K562 (cell line): ENCODE measurements around the gene BTG2. TPM values are rescaled to one million over a fixed set of nuclear protein-coding genes. Genes with fewer than 3 reads are reported as not detected.
A peak's percentile ranks its signal among the peaks of the same experiment; 100 is the strongest.

Experiments used
- BCOR ChIP-seq: fragments of 450-650 bp; IDR thresholded peaks from 2 replicates; pipeline ENCODE4 v1.6.1; 2016
- BRD4 ChIP-seq: fragments of 200-600 bp; sonication (generic); IDR thresholded peaks from 2 replicates; pipeline ENCODE4 v1.6.1; 2017; ENCODE audit warnings: inconsistent platforms
- HEY1 ChIP-seq: fragments of 250-450 bp; sonication (Bioruptor Pico); IDR thresholded peaks from 2 replicates; pipeline ENCODE4 v1.5.0; 2020; ENCODE audit warnings: mild to moderate bottlenecking, moderate library complexity, borderline replicate concordance
- MBD2 ChIP-seq: sonication (generic); IDR thresholded peaks from 2 replicates; pipeline ENCODE4 v1.6.1; 2016; ENCODE audit warnings: low read depth, borderline replicate concordance
- MYBL2 ChIP-seq, 2 experiments: fragments of 450-650 bp in 1 of 2; sonication (generic) in 1 of 2; formaldehyde crosslinking in 1 of 2; IDR thresholded peaks; 2 replicates each; pipeline versions ENCODE4 v1.6.1 to v1.8.1; 2017 to 2022; ENCODE audit warnings: borderline replicate concordance in 1 of 2, inconsistent platforms in 1 of 2, low read depth in 1 of 2, mild to moderate bottlenecking in 1 of 2, missing genetic modification reagents in 1 of 2, moderate library complexity in 1 of 2
- NFIC ChIP-seq: fragments of 450-650 bp; IDR thresholded peaks from 2 replicates; pipeline ENCODE4 v1.6.1; 2017; ENCODE audit warnings: mild to moderate bottlenecking, inconsistent platforms
- PHF8 ChIP-seq: fragments of 200-600 bp; sonication (generic); IDR thresholded peaks from 2 replicates; pipeline ENCODE4 v1.6.1; 2012; ENCODE audit warnings: mixed run types, mild to moderate bottlenecking, inconsistent platforms, low read length, moderate library complexity, borderline replicate concordance
- ZBTB12 ChIP-seq: fragments of 250-450 bp; sonication (Bioruptor Pico); IDR thresholded peaks from 2 replicates; pipeline ENCODE4 v1.4.0; 2020
- ZNF23 ChIP-seq: fragments of 250-450 bp; sonication (Bioruptor Pico); IDR thresholded peaks from 2 replicates; pipeline ENCODE4 v1.4.0; 2020; ENCODE audit warnings: mild to moderate bottlenecking
- ZNF407 ChIP-seq: fragments of 450-650 bp; IDR thresholded peaks from 2 replicates; pipeline ENCODE4 v1.6.1; 2016; ENCODE audit warnings: low read depth
- ZNF444 ChIP-seq: fragments of 250-450 bp; sonication (Bioruptor Pico); IDR thresholded peaks from 2 replicates; pipeline ENCODE4 v1.4.0; 2020; ENCODE audit warnings: mild to moderate bottlenecking, moderate library complexity
- ZNF57 ChIP-seq: fragments of 450-650 bp; formaldehyde crosslinking; IDR thresholded peaks from 2 replicates; pipeline ENCODE4 v1.4.0; 2020; ENCODE audit warnings: mild to moderate bottlenecking, moderate library complexity
- polyA plus RNA-seq, 8 experiments: library from polyadenylated mRNA; depleted of rRNA in 4 of 8; stranded (reverse) in 5 of 8; unstranded in 3 of 8; fragments of >200 nt; fragmentation: Nextera tagmentation in 2 of 8; fragmentation: Illumina TruSeq in 1 of 8; extraction: Ambion mirVana in 2 of 8; extraction: Trizol in 1 of 8; gene quantifications; 2 replicates each; pipeline versions ENCODE4 v1.2.1 to v1.2.3, GENCODE V29; 2011 to 2014; ENCODE audit warnings: inconsistent platforms in 1 of 8, missing spikeins in 1 of 8
- total RNA-seq, 7 experiments: library from RNA; depleted of rRNA in 6 of 7; stranded (reverse); fragments of >200 nt in 6 of 7; fragmentation: Illumina TruSeq in 2 of 7; extraction: Trizol in 2 of 7; gene quantifications; 2 replicates each; pipeline versions ENCODE4 v1.2.1 to v1.2.3, GENCODE V29; 2011 to 2021; ENCODE audit warnings: low replicate concordance in 1 of 7
- TF ChIP-seq, protein P1 (sequence below): sonication (generic); formaldehyde crosslinking; IDR thresholded peaks from 2 replicates; pipeline ENCODE4 v1.8.0; 2022; ENCODE audit warnings: mild to moderate bottlenecking, low read depth, missing genetic modification reagents
- TF ChIP-seq, protein P2 (sequence below), 3 experiments: IDR thresholded peaks in 2 of 3; conservative IDR thresholded peaks in 1 of 3; 2 replicates each; pipeline ENCODE4 v1.5.1; 2011 to 2012; ENCODE audit warnings: low read length in 3 of 3, mild to moderate bottlenecking in 3 of 3, control low read depth in 2 of 3, improper control_type of control experiment in 1 of 3, inconsistent platforms in 1 of 3, low read depth in 1 of 3, mixed read lengths in 1 of 3, moderate library complexity in 1 of 3; ENCODE audit not compliant: insufficient read depth in 2 of 3

Gene BTG2
- total and polyA plus RNA-seq, 9 of the 15 experiments (the other 6 are each of a cell fraction or from before 2014, with no cell fraction given), result 2.3 to 41.9 (median 8.7) TPM

DNA sequence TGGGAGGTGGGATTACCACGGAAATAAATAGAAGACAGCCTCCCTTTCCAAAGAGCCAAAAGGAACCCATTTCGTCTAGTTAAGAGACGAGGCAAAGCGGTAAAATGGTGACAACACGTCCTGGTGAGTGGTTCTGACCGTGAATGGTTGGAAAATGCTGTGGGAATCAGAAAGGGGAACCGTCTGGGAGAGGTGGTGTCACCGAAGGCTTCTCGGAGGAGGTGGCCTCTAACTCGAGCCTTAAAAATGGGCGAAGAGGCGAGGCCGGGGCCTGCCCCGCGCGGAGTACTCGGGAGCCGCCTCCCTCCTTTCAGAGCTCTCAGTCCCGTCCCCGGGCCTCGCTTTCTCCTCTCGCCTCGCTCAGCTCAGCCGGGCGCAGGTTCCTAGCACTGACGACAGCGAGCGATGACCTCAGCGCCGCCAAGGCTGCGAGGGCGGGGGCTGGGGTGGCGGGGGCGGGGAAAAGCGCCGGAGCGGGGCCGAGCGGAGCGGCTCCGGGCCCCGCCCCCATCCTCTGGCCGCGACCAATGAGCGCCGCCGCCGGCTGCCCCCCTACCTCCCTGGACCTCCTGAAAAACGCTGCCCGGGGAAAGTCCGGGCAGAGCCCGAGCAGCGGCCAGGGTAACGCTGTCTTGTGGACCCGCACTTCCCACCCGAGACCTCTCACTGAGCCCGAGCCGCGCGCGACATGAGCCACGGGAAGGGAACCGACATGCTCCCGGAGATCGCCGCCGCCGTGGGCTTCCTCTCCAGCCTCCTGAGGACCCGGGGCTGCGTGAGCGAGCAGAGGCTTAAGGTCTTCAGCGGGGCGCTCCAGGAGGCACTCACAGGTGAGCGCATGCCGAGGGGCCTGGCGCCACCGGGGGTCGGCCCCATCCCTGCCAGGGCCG, at the start of gene BTG2 (continued):
- TF ChIP-seq, protein P1, sequence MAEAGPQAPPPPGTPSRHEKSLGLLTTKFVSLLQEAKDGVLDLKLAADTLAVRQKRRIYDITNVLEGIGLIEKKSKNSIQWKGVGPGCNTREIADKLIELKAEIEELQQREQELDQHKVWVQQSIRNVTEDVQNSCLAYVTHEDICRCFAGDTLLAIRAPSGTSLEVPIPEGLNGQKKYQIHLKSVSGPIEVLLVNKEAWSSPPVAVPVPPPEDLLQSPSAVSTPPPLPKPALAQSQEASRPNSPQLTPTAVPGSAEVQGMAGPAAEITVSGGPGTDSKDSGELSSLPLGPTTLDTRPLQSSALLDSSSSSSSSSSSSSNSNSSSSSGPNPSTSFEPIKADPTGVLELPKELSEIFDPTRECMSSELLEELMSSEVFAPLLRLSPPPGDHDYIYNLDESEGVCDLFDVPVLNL (CRISPR knock-in tag), result peak; percentile 70; the same call in 1 of the 2 replicates
- TF ChIP-seq, protein P2, sequence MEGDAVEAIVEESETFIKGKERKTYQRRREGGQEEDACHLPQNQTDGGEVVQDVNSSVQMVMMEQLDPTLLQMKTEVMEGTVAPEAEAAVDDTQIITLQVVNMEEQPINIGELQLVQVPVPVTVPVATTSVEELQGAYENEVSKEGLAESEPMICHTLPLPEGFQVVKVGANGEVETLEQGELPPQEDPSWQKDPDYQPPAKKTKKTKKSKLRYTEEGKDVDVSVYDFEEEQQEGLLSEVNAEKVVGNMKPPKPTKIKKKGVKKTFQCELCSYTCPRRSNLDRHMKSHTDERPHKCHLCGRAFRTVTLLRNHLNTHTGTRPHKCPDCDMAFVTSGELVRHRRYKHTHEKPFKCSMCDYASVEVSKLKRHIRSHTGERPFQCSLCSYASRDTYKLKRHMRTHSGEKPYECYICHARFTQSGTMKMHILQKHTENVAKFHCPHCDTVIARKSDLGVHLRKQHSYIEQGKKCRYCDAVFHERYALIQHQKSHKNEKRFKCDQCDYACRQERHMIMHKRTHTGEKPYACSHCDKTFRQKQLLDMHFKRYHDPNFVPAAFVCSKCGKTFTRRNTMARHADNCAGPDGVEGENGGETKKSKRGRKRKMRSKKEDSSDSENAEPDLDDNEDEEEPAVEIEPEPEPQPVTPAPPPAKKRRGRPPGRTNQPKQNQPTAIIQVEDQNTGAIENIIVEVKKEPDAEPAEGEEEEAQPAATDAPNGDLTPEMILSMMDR (IDR thresholded peaks at IDR 0.05 in 2 of 3, conservative IDR thresholded peaks at IDR 0.05 in 1 of 3; ENCODE audit: insufficient read depth in 2 of 3, low read depth in 1 of 3, low read length in 3 of 3), result no peak
- no peak for TF ChIP-seq HEY1 (CRISPR knock-in tag)
- TF ChIP-seq PHF8, result peak; percentile 82; the same call in 1 of the 2 replicates
- no peak for TF ChIP-seq ZNF444 (CRISPR knock-in tag)
- TF ChIP-seq NFIC, result peak; percentile 11
- TF ChIP-seq MBD2, result no peak; the same call in 1 of the 2 replicates
- no peak for TF ChIP-seq ZBTB12 (CRISPR knock-in tag)
- TF ChIP-seq ZNF57, result no peak
- peak; percentile 99 for TF ChIP-seq BCOR
- TF ChIP-seq ZNF23 (CRISPR knock-in tag), result no peak
- TF ChIP-seq BRD4, result no peak
- TF ChIP-seq MYBL2 (IDR thresholded peaks at IDR 0.05; ENCODE audit: low read depth), result no peak
- TF ChIP-seq MYBL2 (CRISPR knock-in tag; IDR thresholded peaks at IDR 0.05; ENCODE audit: borderline replicate concordance), result no peak
- TF ChIP-seq ZNF407, result no peak
